ACC112 (cell line): ENCODE results near the gene RAD51B.

Source experiments
- H2AFZ ChIP-seq: fragments of 200-600 bp; sonication (generic); one replicate; pipeline ENCODE4 v1.6.0; 2017; ENCODE audit warnings: antibody characterized with exemption, low read length; ENCODE audit not compliant: unreplicated experiment
- H3K27ac ChIP-seq: fragments of 200-600 bp; sonication (generic); 2 replicates; pipeline ENCODE4 v1.5.1; 2014; ENCODE audit warnings: low read depth, mild to moderate bottlenecking, antibody characterized with exemption, low read length, moderate library complexity
- H3K27me3 ChIP-seq: fragments of 200-600 bp; sonication (generic); 2 replicates; pipeline ENCODE4 v1.6.1; 2014; ENCODE audit warnings: mild to moderate bottlenecking, antibody characterized with exemption, low read length, moderate library complexity, mixed read lengths; ENCODE audit not compliant: insufficient read depth
- H3K36me3 ChIP-seq: fragments of 200-600 bp; sonication (generic); 2 replicates; pipeline ENCODE4 v1.6.1; 2016; ENCODE audit warnings: mild to moderate bottlenecking, antibody characterized with exemption, low read length, moderate library complexity, mixed read lengths; ENCODE audit not compliant: insufficient read depth
- H3K4me1 ChIP-seq: fragments of 200-600 bp; sonication (generic); one replicate; pipeline ENCODE4 v1.6.1; 2016; ENCODE audit warnings: low read length, mixed read lengths; ENCODE audit not compliant: insufficient read depth, unreplicated experiment, control insufficient read depth
- H3K4me3 ChIP-seq: fragments of 200-600 bp; sonication (generic); 2 replicates; pipeline ENCODE4 v1.5.1; 2014; ENCODE audit warnings: mild to moderate bottlenecking, low read depth, low read length
- H3K79me2 ChIP-seq: fragments of 200-600 bp; sonication (generic); one replicate; pipeline ENCODE4 v1.6.0; 2016; ENCODE audit warnings: low read length; ENCODE audit not compliant: control insufficient read depth, unreplicated experiment, insufficient read depth

Gene RAD51B

GRCh38 chr14:68709007-68709406, 889.4 kb downstream of the RAD51B start:
- Histone ChIP-seq H2AFZ (no peak overlapping the region), H3K79me2 (no peaks in the 10 kb centered on the region), H3K36me3 (no peaks in the 10 kb centered on the region), H3K27ac (no peak overlapping the region), H3K4me1 (peaks cover 8% of the 10 kb centered on the region), H3K4me3 (no peak overlapping the region), H3K27me3 (no peaks in the 10 kb centered on the region)

- H3K27me3 ChIP-seq: no peaks in the 10 kb centered on the region
- no peak overlapping the region for H2AFZ ChIP-seq
- no peaks in the 10 kb centered on the region for H3K4me1 ChIP-seq
- no peak overlapping the region for H3K27ac ChIP-seq
- H3K79me2 ChIP-seq: no peaks in the 10 kb centered on the region
- no peak overlapping the region for H3K4me3 ChIP-seq
- no peaks in the 10 kb centered on the region for H3K36me3 ChIP-seq
These were observed 891.2 kb downstream of the RAD51B start for GRCh38 chr14:68710776-68711175.

- H3K27me3 ChIP-seq: no peaks in the 10 kb centered on the region
- H3K4me3 ChIP-seq: no peak overlapping the region
- H3K36me3 ChIP-seq: no peaks in the 10 kb centered on the region
- no peaks in the 10 kb centered on the region for H3K4me1 ChIP-seq
- no peak overlapping the region for H3K27ac ChIP-seq
- no peaks in the 10 kb centered on the region for H3K79me2 ChIP-seq
- H2AFZ ChIP-seq: no peak overlapping the region
These were observed 892.2 kb downstream of the RAD51B start for GRCh38 chr14:68711561-68712309.

DNA sequence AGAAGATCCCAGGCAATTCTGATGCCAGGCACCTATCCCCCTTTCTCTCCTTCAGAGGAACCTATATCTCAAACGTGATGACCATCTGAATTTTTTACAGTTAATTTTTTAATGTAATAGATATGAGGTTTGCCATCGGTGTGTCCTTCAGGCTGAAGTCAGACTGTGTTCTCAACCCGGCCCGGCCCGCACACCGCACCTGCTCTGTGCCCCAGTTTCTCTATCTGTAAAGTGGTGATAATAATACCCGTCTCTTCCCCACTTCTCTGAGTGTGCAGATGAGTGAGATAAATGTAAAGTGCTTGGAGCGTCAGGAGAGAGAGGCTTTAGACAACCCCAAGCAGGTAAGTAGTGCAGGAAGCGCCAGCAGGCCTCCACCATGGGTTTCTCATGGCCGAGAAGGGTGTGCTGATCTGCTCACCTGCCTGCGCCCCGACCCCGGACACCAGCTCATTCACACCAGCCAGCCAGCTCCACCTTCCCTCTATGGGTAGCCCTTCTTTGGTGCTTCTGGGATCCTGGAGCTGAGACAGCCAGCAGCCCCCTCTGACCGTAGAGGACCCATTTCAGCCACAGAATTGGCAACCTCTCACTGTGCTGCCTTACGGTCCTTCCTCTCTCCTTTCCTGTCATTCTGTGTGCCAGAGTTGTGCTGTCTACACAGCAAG, 893.3 kb downstream of the RAD51B start:
- no peak overlapping the region for H3K27ac ChIP-seq
- no peaks in the 10 kb centered on the region for H3K4me1 ChIP-seq
- no peaks in the 10 kb centered on the region for H3K27me3 ChIP-seq
- no peak overlapping the region for H3K4me3 ChIP-seq
- no peaks in the 10 kb centered on the region for H3K79me2 ChIP-seq
- H3K36me3 ChIP-seq: no peaks in the 10 kb centered on the region
- no peak overlapping the region for H2AFZ ChIP-seq

GRCh38 chr14:68713782-68714181, 894.2 kb downstream of the RAD51B start:
- Histone ChIP-seq H3K79me2 (no peaks in the 10 kb centered on the region), H3K27ac (no peak overlapping the region), H2AFZ (no peak overlapping the region), H3K4me3 (no peak overlapping the region), H3K36me3 (no peaks in the 10 kb centered on the region), H3K27me3 (no peaks in the 10 kb centered on the region), H3K4me1 (no peaks in the 10 kb centered on the region)

DNA sequence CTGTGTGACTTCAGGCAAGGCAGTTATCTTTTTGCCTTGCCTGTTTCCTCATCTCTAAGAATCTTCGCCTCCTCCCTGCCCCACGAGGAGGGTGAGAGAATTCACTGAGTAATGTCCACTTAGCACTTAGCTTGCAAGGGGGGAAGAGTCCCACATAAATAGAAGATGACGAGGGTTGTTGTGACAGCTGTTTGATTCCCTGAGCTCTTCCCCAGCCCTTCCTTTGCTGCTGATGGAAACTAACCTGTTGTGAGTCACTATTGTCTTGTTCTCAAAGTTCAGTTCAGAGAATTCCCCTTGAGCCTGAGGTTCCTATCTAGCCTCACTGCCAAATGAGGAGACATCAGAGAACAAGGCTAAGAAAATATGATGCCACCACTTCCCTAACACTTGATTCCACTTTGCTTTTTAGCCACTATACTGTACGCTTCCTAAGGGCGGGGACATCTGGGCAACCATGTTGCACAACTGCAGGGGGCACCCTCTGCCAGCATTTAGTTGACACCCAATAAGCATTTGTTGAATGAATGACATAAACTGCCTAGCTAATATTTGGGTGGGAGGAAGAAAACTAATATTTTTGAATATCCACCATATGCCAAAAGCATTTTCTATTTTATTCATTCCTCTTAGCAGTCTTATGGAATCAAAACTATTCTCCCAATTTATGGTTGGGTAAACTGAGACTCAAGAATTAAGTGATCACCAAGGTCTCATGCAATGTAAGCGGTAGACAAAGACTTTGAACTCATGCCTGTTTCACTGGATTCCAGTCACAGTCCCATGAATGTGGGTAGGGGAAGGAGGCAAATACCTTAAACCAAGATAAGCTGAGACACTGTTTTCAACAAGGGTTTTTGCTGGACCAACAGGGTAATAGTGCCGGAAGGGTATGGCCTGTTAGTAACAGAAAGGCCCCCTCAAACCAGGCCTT, 895.7 kb downstream of the RAD51B start:
- Histone ChIP-seq H3K4me1 (no peaks in the 10 kb centered on the region), H3K79me2 (no peaks in the 10 kb centered on the region), H3K4me3 (no peak overlapping the region), H3K27me3 (no peaks in the 10 kb centered on the region), H3K36me3 (no peaks in the 10 kb centered on the region), H2AFZ (no peak overlapping the region), H3K27ac (no peak overlapping the region)

GRCh38 chr14:68716698-68717097, 897.1 kb downstream of the RAD51B start:
- Histone ChIP-seq H3K79me2 (no peaks in the 10 kb centered on the region), H3K4me1 (no peaks in the 10 kb centered on the region), H2AFZ (no peak overlapping the region)

DNA sequence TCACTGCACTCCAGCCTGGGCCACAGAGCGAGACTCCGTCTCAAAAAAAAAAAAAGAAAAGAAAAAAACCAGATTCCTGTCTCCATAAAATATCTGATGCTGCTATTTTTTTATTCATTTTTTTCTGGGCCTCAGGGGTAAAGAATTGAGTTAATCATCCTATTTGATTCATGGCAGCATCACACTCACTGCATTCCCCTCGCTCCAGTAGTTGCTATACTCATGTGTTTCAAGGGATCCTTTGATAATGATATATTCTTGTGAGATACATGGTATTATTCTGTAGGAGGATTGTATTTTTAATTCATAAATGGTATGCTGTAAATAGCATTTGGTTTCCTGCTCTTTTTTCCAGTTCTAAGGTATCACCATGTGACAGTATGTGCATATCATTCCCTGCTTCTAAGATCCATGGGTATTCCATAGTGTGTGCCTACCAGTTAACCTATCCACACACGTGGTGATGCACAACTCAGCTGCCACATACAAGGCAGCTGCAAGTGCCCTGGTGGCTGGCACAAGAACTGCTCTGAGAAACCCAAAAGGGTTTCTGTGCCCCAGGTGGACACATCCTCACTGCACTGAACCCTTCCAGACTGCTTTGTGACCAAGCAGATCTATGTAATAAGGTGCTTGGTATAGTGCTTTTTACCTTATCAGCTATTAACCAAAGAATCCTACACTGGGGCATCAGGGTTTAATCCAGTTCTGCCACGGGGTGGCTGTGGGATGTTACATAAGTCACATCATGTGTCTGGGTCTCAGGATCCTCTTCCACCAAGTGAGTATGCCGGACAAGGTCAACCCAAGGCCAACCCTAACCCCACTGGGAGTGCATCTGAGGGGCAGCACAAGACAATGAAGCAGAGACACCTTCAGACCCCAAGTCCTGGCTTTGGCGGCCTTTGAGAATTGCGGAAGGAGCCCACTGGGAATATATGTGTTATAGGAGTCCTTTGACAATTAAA, 898.7 kb downstream of the RAD51B start:
- no peak overlapping the region for H2AFZ ChIP-seq
- no peaks in the 10 kb centered on the region for H3K4me1 ChIP-seq
- H3K79me2 ChIP-seq: no peaks in the 10 kb centered on the region
- no peaks in the 10 kb centered on the region for H3K36me3 ChIP-seq
- no peak overlapping the region for H3K27ac ChIP-seq
- no peak overlapping the region for H3K4me3 ChIP-seq
- no peaks in the 10 kb centered on the region for H3K27me3 ChIP-seq

More at GRCh38 chr14:68716698-68717097, 897.1 kb downstream of the RAD51B start:
- Histone ChIP-seq H3K36me3 (no peaks in the 10 kb centered on the region), H3K4me3 (no peak overlapping the region), H3K27ac (no peak overlapping the region), H3K27me3 (no peaks in the 10 kb centered on the region)

- H3K27ac ChIP-seq: no peak overlapping the region
- H3K4me3 ChIP-seq: no peak overlapping the region
- no peaks in the 10 kb centered on the region for H3K27me3 ChIP-seq
These were observed 900.2 kb downstream of the RAD51B start for GRCh38 chr14:68719634-68720384.

More at GRCh38 chr14:68719634-68720384, 900.2 kb downstream of the RAD51B start:
- Histone ChIP-seq H2AFZ (no peak overlapping the region), H3K79me2 (no peaks in the 10 kb centered on the region), H3K36me3 (no peaks in the 10 kb centered on the region), H3K4me1 (no peaks in the 10 kb centered on the region)
